Activated CD4-positive, alpha-beta T cell treated with anti-CD3 and anti-CD28 coated beads, Interleukin-2, amount 10 ng/mL, durations not matched to agents 7 days and 5 days (primary cell): ENCODE measurements around the gene RDM1. TPM values are rescaled to one million over a fixed set of nuclear protein-coding genes. Genes with fewer than 3 reads are reported as not detected.

Experiments
- CTCF ChIA-PET: fragments of 350-600 bp; sonication (Branson Sonifier 250); formaldehyde crosslinking; loops from one replicate; lab custom pipeline; 2021; ENCODE audit warnings: antibody characterized with exemption; lab: Charles Lee
- POLR2A ChIA-PET: fragments of 350-600 bp; sonication (Branson Sonifier 250); formaldehyde crosslinking; loops from one replicate; lab custom pipeline; 2021; ENCODE audit warnings: antibody characterized with exemption; lab: Charles Lee
- DNase-seq: peaks from one replicate; pipeline ENCODE4 v3.0.0-alpha.2; 2020
- H3K27ac Mint-ChIP-seq: one replicate; pipeline ENCODE4 v1.8.0; 2021; ENCODE audit warnings: mild to moderate bottlenecking, moderate library complexity, mixed read lengths
- H3K27me3 Mint-ChIP-seq: one replicate; pipeline ENCODE4 v1.8.0; 2021; ENCODE audit warnings: mixed read lengths
- H3K36me3 Mint-ChIP-seq: one replicate; pipeline ENCODE4 v1.8.0; 2021; ENCODE audit warnings: low read depth, mixed read lengths
- H3K4me1 Mint-ChIP-seq: one replicate; pipeline ENCODE4 v1.8.0; 2021; ENCODE audit warnings: mixed read lengths
- H3K4me3 Mint-ChIP-seq: one replicate; pipeline ENCODE4 v1.8.0; 2021; ENCODE audit warnings: mild to moderate bottlenecking, moderate library complexity, mixed read lengths
- H3K9me3 Mint-ChIP-seq: one replicate; pipeline ENCODE4 v1.8.0; 2021; ENCODE audit warnings: mixed read lengths
- total RNA-seq, 2 experiments: library from RNA; stranded (reverse); gene quantifications; one replicate each; pipeline ENCODE4 v1.2.3, GENCODE V29; 2021

RDM1 gene, protein sequence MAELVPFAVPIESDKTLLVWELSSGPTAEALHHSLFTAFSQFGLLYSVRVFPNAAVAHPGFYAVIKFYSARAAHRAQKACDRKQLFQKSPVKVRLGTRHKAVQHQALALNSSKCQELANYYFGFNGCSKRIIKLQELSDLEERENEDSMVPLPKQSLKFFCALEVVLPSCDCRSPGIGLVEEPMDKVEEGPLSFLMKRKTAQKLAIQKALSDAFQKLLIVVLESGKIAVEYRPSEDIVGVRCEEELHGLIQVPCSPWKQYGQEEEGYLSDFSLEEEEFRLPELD
- total RNA-seq = 1 to 10 TPM; 7.0 to 7.9 TPM

DNA sequence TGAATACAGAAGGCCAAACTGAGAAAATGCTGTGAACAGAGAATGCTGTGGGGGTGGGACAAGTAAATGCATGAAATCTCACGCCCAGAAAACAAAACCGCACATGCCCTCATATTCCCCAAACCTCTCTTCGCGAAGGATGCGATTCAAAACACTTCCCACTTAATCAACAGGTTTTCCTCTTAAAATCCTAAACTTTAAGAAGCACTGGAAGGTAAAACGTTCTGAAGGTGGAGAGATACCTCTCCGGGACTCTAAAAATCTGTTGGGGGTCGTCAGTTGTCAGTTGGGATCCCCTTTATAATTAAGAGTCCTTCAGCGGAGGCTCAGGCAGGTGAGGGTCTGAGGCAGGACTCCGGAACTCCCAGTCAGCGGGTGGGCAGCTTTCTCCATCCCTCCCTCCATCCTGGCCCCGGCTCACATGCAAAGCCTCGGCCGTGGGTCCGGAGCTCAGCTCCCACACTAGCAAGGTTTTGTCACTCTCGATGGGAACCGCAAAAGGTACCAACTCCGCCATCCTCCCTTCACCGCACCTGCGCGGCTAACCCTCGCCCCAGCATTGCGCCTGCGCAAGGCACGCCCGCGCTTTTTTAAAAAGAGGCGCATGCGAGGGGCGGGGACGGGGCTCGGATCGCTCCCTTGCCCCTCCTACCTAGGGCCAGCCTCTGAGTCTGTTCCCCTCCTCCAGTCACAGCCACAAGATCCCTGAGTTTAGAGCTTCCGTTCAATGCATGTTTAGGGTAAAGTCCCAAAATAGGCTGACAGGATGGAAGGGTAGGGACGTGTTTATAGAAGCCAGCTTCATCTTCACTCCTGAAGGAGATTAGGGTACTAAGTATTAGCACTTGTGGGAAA is at the start of gene RDM1:
RDM1 (minus strand) TSS at position 563 of the 855 bp plus-strand sequence; CDS start at position 517, 46 bp downstream.
- peak; percentile 91 for DNase-seq
- peaks cover 10% of the 10 kb centered on the region for H3K27me3 Mint-ChIP-seq
- no peaks in the 10 kb centered on the region for H3K9me3 Mint-ChIP-seq
- peak within 1 kb of the TSS; percentile 84 for H3K27ac Mint-ChIP-seq
- H3K36me3 Mint-ChIP-seq = peaks cover 12% of the 10 kb centered on the region
- H3K4me3 Mint-ChIP-seq = peak within 1 kb of the TSS; percentile 77
- POLR2A ChIA-PET = interaction anchor here (0.5 kb wide), 1 partner anchor 204 kb away, joined by 4 read pairs; no protein-coding TSS in a partner anchor
- H3K4me1 Mint-ChIP-seq = peaks cover 32% of the 10 kb centered on the region
- CTCF ChIA-PET = interaction anchor here (0.8 to 1.9 kb wide), 5 partner anchors 9 to 104 kb away, joined by 3 to 4 read pairs (median 4); no protein-coding TSS in a partner anchor

DNA sequence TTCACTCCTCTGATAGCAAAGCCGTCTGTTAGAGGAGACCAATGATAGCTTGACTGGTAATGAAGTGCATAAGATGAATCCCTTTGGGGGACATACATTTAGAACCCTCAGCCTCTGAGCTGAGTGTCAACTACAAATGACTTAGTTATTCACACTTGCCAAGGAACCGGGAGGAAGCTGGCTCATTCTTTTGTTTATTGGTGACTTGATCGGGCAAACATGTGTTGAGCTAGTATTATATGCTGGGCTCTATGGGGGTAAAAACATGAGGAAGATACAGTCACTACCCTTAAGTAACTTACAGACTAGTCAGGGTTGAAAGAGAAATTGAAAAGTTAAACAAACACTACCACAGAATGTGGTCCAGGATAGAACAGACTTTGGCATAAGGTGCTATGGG is 47.8 kb upstream of the RDM1 start:
- peaks cover 7% of the 10 kb centered on the region for H3K27me3 Mint-ChIP-seq
- no peaks in the 10 kb centered on the region for H3K36me3 Mint-ChIP-seq
- ChIA-PET CTCF (interaction anchor here (1.1 to 2.0 kb wide), 4 partner anchors 9 to 94 kb away, joined by 3 to 5 read pairs (median 4); no protein-coding TSS in a partner anchor), POLR2A (no interaction called here)
- H3K9me3 Mint-ChIP-seq = no peaks in the 10 kb centered on the region
- no peak overlapping the region for H3K27ac Mint-ChIP-seq
- H3K4me3 Mint-ChIP-seq = no peak overlapping the region
- no peaks in the 10 kb centered on the region for H3K4me1 Mint-ChIP-seq
- DNase-seq = no peak

DNA sequence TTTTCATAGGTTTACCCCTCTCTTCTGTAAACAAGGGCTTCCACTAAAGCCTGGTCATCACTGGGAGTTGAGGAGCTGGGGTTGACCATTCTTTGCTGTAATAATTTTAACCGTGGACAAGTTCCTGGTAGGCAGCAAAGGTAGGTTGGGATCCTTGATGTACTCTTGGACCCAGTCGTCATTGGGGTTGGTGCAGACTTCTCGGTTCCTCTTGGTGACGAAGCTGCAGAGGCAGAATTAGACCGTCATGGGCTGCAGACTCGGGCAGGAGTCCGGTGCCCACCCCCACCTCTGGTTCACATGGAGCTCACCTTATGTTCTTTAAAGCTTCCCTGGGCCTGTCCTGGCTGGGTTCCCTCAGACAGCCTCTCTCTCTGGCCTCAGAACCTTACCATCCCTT is 46.9 kb upstream of the RDM1 start:
- no peak overlapping the region for H3K27ac Mint-ChIP-seq
- peaks cover 7% of the 10 kb centered on the region for H3K27me3 Mint-ChIP-seq
- POLR2A ChIA-PET = no interaction called here
- no peak for DNase-seq
- CTCF ChIA-PET = interaction anchor here (1.4 to 2.1 kb wide), 4 partner anchors 8 to 95 kb away, joined by 3 to 5 read pairs (median 5); no protein-coding TSS in a partner anchor
- no peaks in the 10 kb centered on the region for H3K36me3 Mint-ChIP-seq
- H3K4me1 Mint-ChIP-seq = no peaks in the 10 kb centered on the region
- H3K9me3 Mint-ChIP-seq = no peaks in the 10 kb centered on the region
- no peak overlapping the region for H3K4me3 Mint-ChIP-seq

DNA sequence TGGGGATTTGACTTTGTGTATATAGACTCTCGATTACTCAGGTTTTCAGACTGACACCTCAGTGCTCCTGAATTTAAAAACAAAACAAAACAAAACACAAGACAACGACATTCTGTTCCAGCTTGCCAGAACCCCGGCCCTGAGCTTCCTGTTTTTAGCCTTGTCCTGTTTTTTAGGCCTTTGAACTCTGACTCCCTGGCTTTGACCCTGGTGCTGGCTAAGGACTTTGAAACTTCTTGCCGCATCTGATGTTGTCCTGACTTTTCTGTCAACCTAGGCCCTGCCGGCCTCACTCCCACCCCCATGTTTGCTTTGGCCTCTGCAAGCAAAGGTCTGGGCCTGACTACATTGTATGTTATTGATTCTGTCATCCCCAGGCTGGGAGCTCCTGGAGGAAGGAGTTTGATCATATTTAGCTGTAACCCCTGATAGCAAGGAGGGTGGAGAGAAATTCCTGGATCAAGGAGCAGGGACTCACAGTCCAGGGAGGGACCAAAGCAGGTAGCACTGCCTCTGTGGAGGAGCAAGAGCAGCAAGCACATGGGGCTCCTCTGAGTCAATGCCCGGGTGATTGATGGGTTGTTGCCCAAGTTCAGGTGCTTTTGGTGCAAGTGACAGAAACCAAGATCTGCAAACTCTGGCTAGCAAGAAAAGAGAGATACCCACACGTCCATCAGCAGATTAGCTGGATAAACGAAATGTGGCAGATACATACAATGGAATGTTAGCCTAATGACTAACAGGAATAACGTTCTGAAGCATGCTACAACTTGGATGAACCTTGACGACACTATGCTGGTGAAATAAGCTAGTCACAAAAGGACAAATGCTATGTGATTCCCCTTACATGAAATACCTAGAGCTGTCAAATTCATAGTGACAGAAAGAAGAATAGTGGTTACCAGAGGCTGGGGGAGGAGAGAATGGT is 43.0 kb upstream of the RDM1 start:
- no peaks in the 10 kb centered on the region for H3K4me1 Mint-ChIP-seq
- CTCF ChIA-PET = interaction anchor here (1.0 kb wide), 1 partner anchor 32 kb away, joined by 3 read pairs; no protein-coding TSS in a partner anchor
- H3K27ac Mint-ChIP-seq = no peak overlapping the region
- POLR2A ChIA-PET = no interaction called here
- no peaks in the 10 kb centered on the region for H3K9me3 Mint-ChIP-seq
- H3K27me3 Mint-ChIP-seq = peaks cover 6% of the 10 kb centered on the region
- H3K4me3 Mint-ChIP-seq = no peak overlapping the region
- no peak for DNase-seq
- no peaks in the 10 kb centered on the region for H3K36me3 Mint-ChIP-seq

DNA sequence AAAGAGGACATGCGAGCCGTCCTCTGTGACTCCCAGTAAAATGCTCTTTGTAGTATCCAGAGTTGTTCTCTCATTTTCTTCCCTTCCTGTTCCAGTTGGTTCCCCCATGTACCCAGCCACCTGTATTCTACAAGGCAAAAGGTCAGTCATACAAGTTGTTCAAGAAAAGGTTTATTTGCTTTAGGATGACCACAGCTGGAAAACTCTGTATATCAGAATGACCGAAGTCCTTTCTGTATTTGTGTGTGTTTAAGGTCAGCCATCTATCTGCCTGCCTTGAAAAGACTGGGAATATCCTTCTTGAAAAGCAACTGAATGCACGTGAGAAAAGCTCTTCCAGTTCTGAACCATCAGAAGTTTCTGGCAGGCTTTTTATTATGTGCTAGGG is 42.4 kb upstream of the RDM1 start:
- Mint-ChIP-seq H3K9me3 (no peaks in the 10 kb centered on the region), H3K36me3 (no peaks in the 10 kb centered on the region), H3K4me3 (no peak overlapping the region), H3K27me3 (peaks cover 6% of the 10 kb centered on the region), H3K27ac (no peak overlapping the region), H3K4me1 (no peaks in the 10 kb centered on the region)
- POLR2A ChIA-PET = no interaction called here
- CTCF ChIA-PET = interaction anchor here (1.0 kb wide), 1 partner anchor 33 kb away, joined by 3 read pairs; no protein-coding TSS in a partner anchor
- no peak for DNase-seq

DNA sequence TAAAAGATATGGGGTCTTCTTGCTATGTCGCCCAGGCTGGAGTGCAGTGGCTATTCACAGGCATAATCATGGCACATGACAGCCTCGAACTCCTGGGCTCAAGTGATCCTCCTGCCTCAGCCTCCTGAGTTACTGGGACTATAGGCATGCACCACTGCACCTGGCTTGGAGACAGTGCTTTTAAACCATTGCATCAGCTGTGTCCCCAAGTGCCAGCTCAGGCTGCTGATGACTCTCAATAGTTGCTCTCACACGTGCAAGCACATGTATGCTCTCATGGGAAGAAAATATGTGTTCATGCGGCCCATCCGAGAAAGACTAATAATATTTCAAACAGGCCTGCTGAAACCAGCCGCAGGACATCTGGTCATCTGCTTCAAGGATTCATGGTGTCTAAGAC is 42.0 kb upstream of the RDM1 start:
- POLR2A ChIA-PET = no interaction called here
- Mint-ChIP-seq H3K4me3 (no peak overlapping the region), H3K4me1 (no peaks in the 10 kb centered on the region), H3K27me3 (peaks cover 6% of the 10 kb centered on the region), H3K9me3 (no peaks in the 10 kb centered on the region), H3K36me3 (no peaks in the 10 kb centered on the region), H3K27ac (no peak overlapping the region)
- CTCF ChIA-PET = interaction anchor here (0.7 to 1.0 kb wide), 2 partner anchors 54 to 176 kb away, joined by 3 read pairs; no protein-coding TSS in a partner anchor
- no peak for DNase-seq

DNA sequence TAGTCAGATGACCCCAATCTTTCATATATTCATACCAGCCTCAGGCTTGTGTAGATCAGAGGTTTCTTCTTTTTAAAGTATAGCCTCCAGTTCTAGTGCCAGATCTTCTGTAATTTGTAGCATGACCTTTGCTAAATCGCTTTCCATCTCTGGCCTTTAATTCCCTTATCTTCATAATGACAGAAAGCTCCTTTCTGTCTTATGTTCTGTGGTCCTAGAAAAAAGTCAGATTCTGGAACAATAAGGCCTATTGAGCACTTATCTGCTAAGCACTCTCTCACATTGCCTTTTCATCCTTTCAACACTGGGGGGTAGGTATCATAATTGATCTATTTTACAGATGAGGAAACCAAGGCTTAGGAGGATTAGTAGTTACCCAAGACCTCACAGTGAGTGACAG is 41.5 kb upstream of the RDM1 start:
- Mint-ChIP-seq H3K27ac (no peak overlapping the region), H3K4me1 (no peaks in the 10 kb centered on the region), H3K36me3 (no peaks in the 10 kb centered on the region), H3K27me3 (peaks cover 6% of the 10 kb centered on the region), H3K9me3 (no peaks in the 10 kb centered on the region), H3K4me3 (no peak overlapping the region)
- ChIA-PET POLR2A (no interaction called here), CTCF (interaction anchor here (0.7 to 1.0 kb wide), 2 partner anchors 55 to 177 kb away, joined by 3 read pairs; no protein-coding TSS in a partner anchor)
- no peak for DNase-seq

DNA sequence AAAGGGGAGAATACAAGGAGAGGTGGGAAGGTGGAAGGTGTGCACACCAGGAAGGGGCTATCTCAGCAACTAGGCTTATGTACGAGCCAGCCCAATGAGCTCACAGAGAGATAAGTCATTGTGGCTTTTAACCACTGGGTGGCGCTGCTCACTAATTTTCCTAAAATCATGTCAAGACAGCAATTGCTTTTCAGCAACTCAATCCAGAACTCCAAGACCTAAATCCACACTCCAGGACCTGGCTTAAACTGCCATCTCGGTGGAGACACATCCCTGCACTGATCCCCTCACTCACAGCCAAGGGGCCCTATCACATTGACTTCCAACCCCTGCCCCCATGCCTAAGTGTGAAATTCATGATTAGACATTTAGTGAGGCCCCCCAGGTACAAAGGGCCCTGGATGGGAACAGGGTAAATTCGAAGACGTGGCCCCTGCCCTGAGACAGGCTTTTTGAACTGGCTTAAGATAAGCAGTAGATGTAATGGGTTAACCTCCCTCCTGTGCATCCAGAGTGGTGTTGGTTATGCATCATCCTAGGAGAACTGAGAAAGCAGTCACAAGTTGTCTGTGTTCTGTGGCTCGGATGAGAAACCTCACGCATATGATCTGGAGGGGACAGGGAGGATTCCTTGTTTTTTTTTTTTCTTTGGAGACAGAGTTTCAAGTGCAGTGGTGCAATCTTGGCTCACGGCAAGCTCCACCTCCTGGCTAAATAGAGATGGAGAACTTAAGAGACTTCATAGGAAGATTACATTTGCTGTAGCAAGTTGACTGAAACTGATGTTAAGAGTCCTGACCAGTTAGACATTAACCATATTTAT is 39.2 kb upstream of the RDM1 start:
- no peaks in the 10 kb centered on the region for H3K36me3 Mint-ChIP-seq
- ChIA-PET CTCF (interaction anchor here (0.7 to 2.9 kb wide), 13 partner anchors 8 to 179 kb away, joined by 3 to 15 read pairs (median 3); no protein-coding TSS in a partner anchor), POLR2A (no interaction called here)
- peaks cover 8% of the 10 kb centered on the region for H3K27me3 Mint-ChIP-seq
- DNase-seq = peak; percentile 82
- no peak overlapping the region for H3K4me3 Mint-ChIP-seq
- no peak overlapping the region for H3K27ac Mint-ChIP-seq
- H3K4me1 Mint-ChIP-seq = no peaks in the 10 kb centered on the region
- no peaks in the 10 kb centered on the region for H3K9me3 Mint-ChIP-seq

DNA sequence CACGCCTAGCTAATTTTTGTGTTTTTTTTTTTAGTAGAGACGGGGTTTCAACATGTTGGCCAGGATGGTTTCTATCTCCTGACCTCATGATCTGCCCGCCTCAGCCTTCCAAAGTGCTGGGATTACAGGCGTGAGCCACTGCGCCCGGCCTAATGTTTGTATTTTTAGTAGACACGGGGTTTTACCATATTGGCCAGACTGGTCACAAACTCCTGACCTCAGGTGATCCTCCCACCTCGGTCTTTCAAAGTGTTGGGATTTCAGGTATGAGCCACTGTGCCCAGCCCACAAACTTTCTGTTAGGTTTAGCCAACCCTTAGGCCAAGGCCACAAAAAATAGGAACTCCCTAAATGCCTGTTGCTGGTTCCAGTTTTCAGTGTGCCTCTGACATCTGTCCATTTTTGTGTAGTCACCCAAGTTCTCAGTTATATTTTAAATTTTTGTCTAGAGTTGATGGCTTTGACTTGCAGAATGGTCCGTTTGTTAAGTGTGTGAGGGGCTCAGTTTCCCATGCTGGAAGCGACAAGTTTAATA is 38.0 kb upstream of the RDM1 start:
- no peaks in the 10 kb centered on the region for H3K4me1 Mint-ChIP-seq
- POLR2A ChIA-PET = no interaction called here
- CTCF ChIA-PET = interaction anchor here (0.8 to 2.9 kb wide), 6 partner anchors 11 to 180 kb away, joined by 3 to 15 read pairs (median 3); no protein-coding TSS in a partner anchor
- H3K36me3 Mint-ChIP-seq = no peaks in the 10 kb centered on the region
- H3K9me3 Mint-ChIP-seq = no peaks in the 10 kb centered on the region
- H3K27me3 Mint-ChIP-seq = peaks cover 16% of the 10 kb centered on the region
- no peak overlapping the region for H3K4me3 Mint-ChIP-seq
- no peak overlapping the region for H3K27ac Mint-ChIP-seq
- DNase-seq = no peak

DNA sequence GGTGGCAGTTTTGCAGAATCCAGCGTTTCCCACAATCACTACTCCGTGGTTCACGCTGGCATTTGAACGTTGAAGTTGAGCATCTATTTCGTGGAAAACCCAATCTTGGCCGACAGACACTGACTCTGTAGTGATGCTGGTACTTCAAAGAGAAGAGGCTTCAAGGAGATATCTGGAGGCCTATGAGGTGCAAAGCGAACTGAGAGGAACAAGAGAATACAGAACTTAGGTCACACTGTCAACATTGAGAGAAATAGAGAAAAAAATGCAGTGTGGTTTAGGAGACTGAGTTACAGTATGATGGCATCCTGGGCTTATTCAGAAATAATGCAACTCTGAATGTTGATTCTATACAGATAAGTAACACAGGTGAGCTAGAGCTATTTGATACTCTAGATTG is 34.7 kb upstream of the RDM1 start:
- Mint-ChIP-seq H3K27me3 (peaks cover 16% of the 10 kb centered on the region), H3K27ac (no peak overlapping the region), H3K4me1 (no peaks in the 10 kb centered on the region), H3K9me3 (no peaks in the 10 kb centered on the region), H3K36me3 (no peaks in the 10 kb centered on the region), H3K4me3 (no peak overlapping the region)
- no peak for DNase-seq
- CTCF ChIA-PET = interaction anchor here (1.2 kb wide), 1 partner anchor 13 kb away, joined by 3 read pairs; no protein-coding TSS in a partner anchor
- POLR2A ChIA-PET = no interaction called here

DNA sequence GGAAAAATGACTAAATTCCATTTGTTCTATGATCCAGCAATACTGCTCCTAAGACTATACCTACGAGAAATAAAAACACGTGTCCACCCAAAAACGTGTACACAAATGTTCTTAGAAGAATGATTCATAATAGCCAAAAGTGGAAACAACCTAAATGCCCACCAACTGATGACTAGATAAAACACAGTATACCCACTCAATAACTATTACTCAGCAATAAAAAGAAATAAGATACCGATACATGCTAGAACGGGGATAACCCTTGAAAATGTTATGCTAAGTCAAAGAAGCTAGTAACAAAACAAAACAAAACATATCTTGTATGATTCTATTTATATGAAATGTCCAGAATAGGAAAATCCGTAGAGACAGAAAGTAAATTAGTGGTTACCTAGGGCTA is 33.1 kb upstream of the RDM1 start:
- Mint-ChIP-seq H3K27me3 (peaks cover 21% of the 10 kb centered on the region), H3K36me3 (no peaks in the 10 kb centered on the region), H3K4me1 (no peaks in the 10 kb centered on the region), H3K4me3 (no peak overlapping the region), H3K27ac (no peak overlapping the region), H3K9me3 (no peaks in the 10 kb centered on the region)
- ChIA-PET POLR2A (no interaction called here), CTCF (no interaction called here)
- no peak for DNase-seq
